Prostate gland (tissue), 2 donors: ENCODE data around the gene MBD3L2.

Source experiments
- POLR2A ChIP-seq: fragments of 450-650 bp; IDR thresholded peaks from one replicate; pipeline ENCODE4 v1.6.1; 2016; ENCODE audit warnings: antibody characterized with exemption, mild to moderate bottlenecking
- POLR2AphosphoS5 ChIP-seq: sonication (generic); formaldehyde crosslinking; IDR thresholded peaks from one replicate; pipeline ENCODE4 v1.6.1; 2017; ENCODE audit warnings: antibody characterized with exemption
- TF ChIP-seq, protein P1 (sequence below), 4 experiments: fragments of 200-600 bp in 2 of 4; fragments of 450-650 bp in 2 of 4; sonication (generic) in 2 of 4; IDR thresholded peaks; 1 replicate in 3 of 4; 2 replicates in 1 of 4; pipeline ENCODE4 v1.5.1; 2016 to 2019; ENCODE audit warnings: antibody characterized with exemption in 4 of 4, mild to moderate bottlenecking in 2 of 4, moderate library complexity in 2 of 4

DNA sequence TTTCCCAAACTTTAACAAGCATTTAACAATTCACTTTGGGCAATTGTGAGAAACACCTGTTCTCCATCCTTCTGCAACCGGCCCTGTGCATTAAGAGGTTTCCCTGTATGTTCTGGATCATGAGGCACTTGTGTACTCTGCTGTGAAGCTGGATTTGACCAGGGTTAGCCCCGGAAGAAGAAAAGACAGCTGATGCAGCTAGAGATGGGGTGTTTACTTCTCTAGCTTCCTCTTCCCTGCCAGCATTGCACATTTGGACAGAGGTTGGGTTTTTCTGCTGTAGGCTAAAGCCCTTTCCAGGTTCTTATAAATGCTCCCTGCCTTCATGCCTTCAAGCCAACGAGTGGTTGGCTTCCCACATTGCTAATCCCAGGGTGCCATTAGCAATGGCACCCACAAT is 48.8 kb upstream of the MBD3L2 start:
- TF ChIP-seq, protein P1, sequence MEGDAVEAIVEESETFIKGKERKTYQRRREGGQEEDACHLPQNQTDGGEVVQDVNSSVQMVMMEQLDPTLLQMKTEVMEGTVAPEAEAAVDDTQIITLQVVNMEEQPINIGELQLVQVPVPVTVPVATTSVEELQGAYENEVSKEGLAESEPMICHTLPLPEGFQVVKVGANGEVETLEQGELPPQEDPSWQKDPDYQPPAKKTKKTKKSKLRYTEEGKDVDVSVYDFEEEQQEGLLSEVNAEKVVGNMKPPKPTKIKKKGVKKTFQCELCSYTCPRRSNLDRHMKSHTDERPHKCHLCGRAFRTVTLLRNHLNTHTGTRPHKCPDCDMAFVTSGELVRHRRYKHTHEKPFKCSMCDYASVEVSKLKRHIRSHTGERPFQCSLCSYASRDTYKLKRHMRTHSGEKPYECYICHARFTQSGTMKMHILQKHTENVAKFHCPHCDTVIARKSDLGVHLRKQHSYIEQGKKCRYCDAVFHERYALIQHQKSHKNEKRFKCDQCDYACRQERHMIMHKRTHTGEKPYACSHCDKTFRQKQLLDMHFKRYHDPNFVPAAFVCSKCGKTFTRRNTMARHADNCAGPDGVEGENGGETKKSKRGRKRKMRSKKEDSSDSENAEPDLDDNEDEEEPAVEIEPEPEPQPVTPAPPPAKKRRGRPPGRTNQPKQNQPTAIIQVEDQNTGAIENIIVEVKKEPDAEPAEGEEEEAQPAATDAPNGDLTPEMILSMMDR (IDR thresholded peaks at IDR 0.05) = no peak
- TF ChIP-seq POLR2AphosphoS5 = no peak
- TF ChIP-seq POLR2A = no peak
